Neutrophil (primary cell): ENCODE data around the gene ZNF672.

Experiments used
- H3K27ac ChIP-seq: fragments of 200-600 bp; sonication (generic); 2 replicates; pipeline ENCODE4 v1.5.1; 2016; ENCODE audit warnings: mild to moderate bottlenecking, moderate library complexity
- H3K27me3 ChIP-seq: fragments of 200-600 bp; sonication (generic); 2 replicates; pipeline ENCODE4 v1.6.0; 2016; ENCODE audit warnings: mild to moderate bottlenecking
- H3K36me3 ChIP-seq: fragments of 200-600 bp; sonication (generic); 2 replicates; pipeline ENCODE4 v1.5.1; 2017
- H3K4me1 ChIP-seq, 2 experiments: fragments of 200-600 bp in 1 of 2; sonication (generic) in 1 of 2; 1 replicate in 1 of 2; 2 replicates in 1 of 2; pipeline versions ENCODE4 v1.5.1 to v1.6.1; 2013 to 2016; ENCODE audit warnings: low read depth in 1 of 2, low read length in 1 of 2, mild to moderate bottlenecking in 1 of 2, moderate library complexity in 1 of 2; ENCODE audit not compliant: control insufficient read depth in 1 of 2, insufficient read depth in 1 of 2
- H3K4me3 ChIP-seq, 2 experiments: fragments of 200-600 bp in 1 of 2; sonication (generic) in 1 of 2; 1 replicate in 1 of 2; 2 replicates in 1 of 2; pipeline ENCODE4 v1.5.1; 2013 to 2016; ENCODE audit warnings: low read depth in 1 of 2, low read length in 1 of 2, mild to moderate bottlenecking in 1 of 2, moderate library complexity in 1 of 2
- H3K9me3 ChIP-seq: fragments of 200-600 bp; sonication (generic); 2 replicates; pipeline ENCODE4 v1.5.1; 2016
- CTCF ChIP-seq: fragments of 200-600 bp; sonication (generic); IDR thresholded peaks from 2 replicates; pipeline ENCODE4 v1.5.1; 2016; ENCODE audit warnings: antibody characterized with exemption

ZNF672 gene

GRCh38 chr1:248838357-248839167 lies 538 bp downstream of the ZNF672 start:
- Histone ChIP-seq H3K27me3 (no peaks in the 10 kb centered on the region), H3K4me3 (peak overlapping the region; percentile 81 to 93)
- peak; percentile 48 for TF ChIP-seq CTCF

GRCh38 chr1:248839168-248839555 lies 1.1 kb downstream of the ZNF672 start:
- TF ChIP-seq CTCF = no peak
- Histone ChIP-seq H3K4me3 (peak overlapping the region; percentile 81 to 93), H3K27me3 (no peaks in the 10 kb centered on the region), H3K27ac (peak overlapping the region; percentile 99), H3K9me3 (no peaks in the 10 kb centered on the region), H3K4me1 (peaks cover 24 to 30% of the 10 kb centered on the region in 2 experiments), H3K36me3 (peaks cover 7% of the 10 kb centered on the region)

More at GRCh38 chr1:248838357-248839167, 538 bp downstream of the ZNF672 start:
- Histone ChIP-seq H3K27ac (peak overlapping the region; percentile 99), H3K36me3 (peaks cover 7% of the 10 kb centered on the region), H3K4me1 (peaks cover 25 to 36% of the 10 kb centered on the region in 2 experiments), H3K9me3 (no peaks in the 10 kb centered on the region)

GRCh38 chr1:248840946-248841345 lies 2.9 kb downstream of the ZNF672 start:
- TF ChIP-seq CTCF = no peak
- Histone ChIP-seq H3K4me1 (peaks cover 19 to 20% of the 10 kb centered on the region in 2 experiments), H3K9me3 (no peaks in the 10 kb centered on the region), H3K27me3 (no peaks in the 10 kb centered on the region), H3K27ac (no peak overlapping the region), H3K36me3 (peaks cover 24% of the 10 kb centered on the region), H3K4me3 (no peak overlapping the region)

GRCh38 chr1:248841702-248842395 lies 3.8 kb downstream of the ZNF672 start:
- peak; percentile 43 for TF ChIP-seq CTCF
- Histone ChIP-seq H3K4me1 (peaks cover 18 to 19% of the 10 kb centered on the region in 2 experiments), H3K27me3 (no peaks in the 10 kb centered on the region), H3K36me3 (peaks cover 33% of the 10 kb centered on the region), H3K9me3 (no peaks in the 10 kb centered on the region), H3K27ac (no peak overlapping the region), H3K4me3 (no peak overlapping the region)

GRCh38 chr1:248842781-248843331 lies 4.8 kb downstream of the ZNF672 start:
- no peak overlapping the region for H3K27ac ChIP-seq

More at GRCh38 chr1:248842781-248843331, 4.8 kb downstream of the ZNF672 start:
- Histone ChIP-seq H3K9me3 (no peaks in the 10 kb centered on the region), H3K4me3 (no peak overlapping the region), H3K36me3 (peaks cover 43% of the 10 kb centered on the region), H3K4me1 (peaks cover 8 to 10% of the 10 kb centered on the region in 2 experiments), H3K27me3 (no peaks in the 10 kb centered on the region)
- TF ChIP-seq CTCF = no peak
